Measurements from ENCODE around the gene ORAI2. TPM values are rescaled to one million over a fixed set of nuclear protein-coding genes. Genes with fewer than 3 reads are reported as not detected.

Gene ORAI2
- total and polyA plus RNA-seq, 10 of the 15 experiments (the other 5 are each of a cell fraction or from before 2014, with no cell fraction given): 5.8 to 111 (median 46.9) TPM

DNA sequence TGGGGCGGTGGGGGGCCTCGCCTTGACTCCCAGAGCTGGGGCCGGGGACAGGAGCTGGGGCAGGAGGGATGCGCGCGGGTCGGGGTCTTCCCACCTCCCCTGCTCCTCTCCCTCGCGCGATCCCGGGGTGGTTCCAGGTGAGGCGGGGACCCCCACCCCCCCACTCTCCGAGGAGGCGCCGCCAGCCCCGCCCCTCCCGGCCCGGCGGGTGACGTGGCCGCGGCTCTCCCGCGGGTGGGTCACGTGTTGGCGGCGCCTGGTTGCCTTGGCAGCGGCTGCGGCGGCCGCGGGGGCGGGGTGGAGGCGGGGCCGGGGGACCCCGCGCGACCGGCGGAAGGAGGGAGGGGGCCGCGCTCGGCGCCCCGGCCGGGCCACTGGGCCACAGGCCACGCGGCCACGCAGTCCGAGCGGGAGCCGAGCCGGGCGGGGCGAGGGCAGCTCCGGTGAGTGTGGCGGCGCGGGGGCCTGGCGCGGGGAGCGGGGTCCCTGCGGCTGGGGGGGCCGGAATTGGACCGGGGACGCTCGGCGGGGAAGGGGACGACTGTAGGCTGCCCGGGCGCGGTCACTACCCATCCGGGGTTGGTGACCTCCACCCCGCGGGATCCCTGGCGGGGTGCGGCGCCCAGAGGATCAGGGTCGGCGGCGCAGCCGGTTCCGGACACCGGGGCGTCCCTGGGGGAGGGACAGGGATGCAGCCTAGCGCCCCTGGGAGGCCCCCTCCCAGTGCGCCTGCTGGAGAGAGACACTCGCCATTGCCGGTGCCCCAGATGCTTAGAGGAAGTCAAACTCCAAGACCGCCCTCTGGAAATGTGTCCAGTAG, at the start of gene ORAI2 (continued):
- TF ChIP-seq ZNF687 (IDR thresholded peaks at IDR 0.05): 0 out of 2 replicates have a peak, but pooled peaks have one; percentile 33
- no peak for TF ChIP-seq IRF4 (IDR thresholded peaks at IDR 0.05; ENCODE audit: low read depth, low read length)
- TF ChIP-seq CBFB (IDR thresholded peaks at IDR 0.05; ENCODE audit: low read depth): no peak
- no peak for TF ChIP-seq TCF7 (IDR thresholded peaks at IDR 0.05; ENCODE audit: borderline replicate concordance)
- TF ChIP-seq, protein P1, sequence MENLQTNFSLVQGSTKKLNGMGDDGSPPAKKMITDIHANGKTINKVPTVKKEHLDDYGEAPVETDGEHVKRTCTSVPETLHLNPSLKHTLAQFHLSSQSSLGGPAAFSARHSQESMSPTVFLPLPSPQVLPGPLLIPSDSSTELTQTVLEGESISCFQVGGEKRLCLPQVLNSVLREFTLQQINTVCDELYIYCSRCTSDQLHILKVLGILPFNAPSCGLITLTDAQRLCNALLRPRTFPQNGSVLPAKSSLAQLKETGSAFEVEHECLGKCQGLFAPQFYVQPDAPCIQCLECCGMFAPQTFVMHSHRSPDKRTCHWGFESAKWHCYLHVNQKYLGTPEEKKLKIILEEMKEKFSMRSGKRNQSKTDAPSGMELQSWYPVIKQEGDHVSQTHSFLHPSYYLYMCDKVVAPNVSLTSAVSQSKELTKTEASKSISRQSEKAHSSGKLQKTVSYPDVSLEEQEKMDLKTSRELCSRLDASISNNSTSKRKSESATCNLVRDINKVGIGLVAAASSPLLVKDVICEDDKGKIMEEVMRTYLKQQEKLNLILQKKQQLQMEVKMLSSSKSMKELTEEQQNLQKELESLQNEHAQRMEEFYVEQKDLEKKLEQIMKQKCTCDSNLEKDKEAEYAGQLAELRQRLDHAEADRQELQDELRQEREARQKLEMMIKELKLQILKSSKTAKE (IDR thresholded peaks at IDR 0.05; ENCODE audit: low read depth, poor library complexity, severe bottlenecking): no peak
- TF ChIP-seq SUZ12 (IDR thresholded peaks at IDR 0.05; ENCODE audit: unreplicated experiment): no peak
- TF ChIP-seq E2F8 (IDR thresholded peaks at IDR 0.05; ENCODE audit: low read depth, partially characterized antibody): no peak
- no peak for TF ChIP-seq RCOR1 (conservative IDR thresholded peaks at IDR 0.05; ENCODE audit: low read depth, low read length)
- TF ChIP-seq RELA (IDR thresholded peaks at IDR 0.05; ENCODE audit: borderline replicate concordance, partially characterized antibody): no peak
- no peak for TF ChIP-seq SMC3 (IDR thresholded peaks at IDR 0.05; ENCODE audit: borderline replicate concordance, low read length)
- TF ChIP-seq YY1 (IDR thresholded peaks at IDR 0.05; ENCODE audit: low read depth, low read length): peak; percentile 53
- no peak for TF ChIP-seq RFX5 (IDR thresholded peaks at IDR 0.05; ENCODE audit: low read depth, low read length)
- TF ChIP-seq GABPA (IDR thresholded peaks at IDR 0.05; ENCODE audit: low read depth): no peak
- no peak for TF ChIP-seq MEF2B (IDR thresholded peaks at IDR 0.05; ENCODE audit: partially characterized antibody, poor library complexity, severe bottlenecking)
- TF ChIP-seq, protein P2, sequence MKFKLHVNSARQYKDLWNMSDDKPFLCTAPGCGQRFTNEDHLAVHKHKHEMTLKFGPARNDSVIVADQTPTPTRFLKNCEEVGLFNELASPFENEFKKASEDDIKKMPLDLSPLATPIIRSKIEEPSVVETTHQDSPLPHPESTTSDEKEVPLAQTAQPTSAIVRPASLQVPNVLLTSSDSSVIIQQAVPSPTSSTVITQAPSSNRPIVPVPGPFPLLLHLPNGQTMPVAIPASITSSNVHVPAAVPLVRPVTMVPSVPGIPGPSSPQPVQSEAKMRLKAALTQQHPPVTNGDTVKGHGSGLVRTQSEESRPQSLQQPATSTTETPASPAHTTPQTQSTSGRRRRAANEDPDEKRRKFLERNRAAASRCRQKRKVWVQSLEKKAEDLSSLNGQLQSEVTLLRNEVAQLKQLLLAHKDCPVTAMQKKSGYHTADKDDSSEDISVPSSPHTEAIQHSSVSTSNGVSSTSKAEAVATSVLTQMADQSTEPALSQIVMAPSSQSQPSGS (IDR thresholded peaks at IDR 0.05; ENCODE audit: low read length): no peak

Measured in GM12878 (cell line).